ENCODE results near the gene AATF. TPM values are rescaled to one million over a fixed set of nuclear protein-coding genes. Genes with fewer than 3 reads are reported as not detected.

AATF gene
- total RNA-seq, 1 donor from 2014 or later: 38.5 TPM

DNA sequence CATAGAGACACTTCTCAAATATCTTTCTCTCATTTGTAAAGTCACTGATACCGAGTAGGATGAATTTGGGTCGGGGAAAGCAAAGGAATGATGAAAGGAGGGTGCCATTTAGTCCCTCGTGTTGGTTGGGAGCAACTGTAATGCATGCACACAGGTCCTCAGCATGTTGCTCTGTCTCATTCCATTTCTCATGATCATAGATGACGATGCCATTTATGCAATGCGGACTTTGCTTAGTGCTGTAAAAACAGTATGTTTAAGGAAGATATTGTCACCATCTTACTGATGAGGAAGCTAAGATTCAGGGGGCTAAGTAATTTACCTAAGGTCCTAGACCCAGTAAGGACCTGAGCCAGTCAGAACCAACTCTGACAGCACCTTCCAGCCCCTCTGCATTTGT lies 100.1 kb downstream of the AATF start:
- Mint-ChIP-seq H3K4me3 (ENCODE audit: unreplicated experiment) (no peak overlapping the region), H3K4me1 (ENCODE audit: low read depth) (peaks cover 2% of the 10 kb centered on the region), H3K9me3 (ENCODE audit: low read depth) (no peaks in the 10 kb centered on the region), H3K27ac (ENCODE audit: unreplicated experiment) (no peak overlapping the region), H3K36me3 (ENCODE audit: low read depth) (peaks cover 1% of the 10 kb centered on the region), H3K27me3 (ENCODE audit: low read depth) (no peaks in the 10 kb centered on the region)
- no peak for DNase-seq (ENCODE audit: low spot score)
- TF ChIP-seq, protein P1, sequence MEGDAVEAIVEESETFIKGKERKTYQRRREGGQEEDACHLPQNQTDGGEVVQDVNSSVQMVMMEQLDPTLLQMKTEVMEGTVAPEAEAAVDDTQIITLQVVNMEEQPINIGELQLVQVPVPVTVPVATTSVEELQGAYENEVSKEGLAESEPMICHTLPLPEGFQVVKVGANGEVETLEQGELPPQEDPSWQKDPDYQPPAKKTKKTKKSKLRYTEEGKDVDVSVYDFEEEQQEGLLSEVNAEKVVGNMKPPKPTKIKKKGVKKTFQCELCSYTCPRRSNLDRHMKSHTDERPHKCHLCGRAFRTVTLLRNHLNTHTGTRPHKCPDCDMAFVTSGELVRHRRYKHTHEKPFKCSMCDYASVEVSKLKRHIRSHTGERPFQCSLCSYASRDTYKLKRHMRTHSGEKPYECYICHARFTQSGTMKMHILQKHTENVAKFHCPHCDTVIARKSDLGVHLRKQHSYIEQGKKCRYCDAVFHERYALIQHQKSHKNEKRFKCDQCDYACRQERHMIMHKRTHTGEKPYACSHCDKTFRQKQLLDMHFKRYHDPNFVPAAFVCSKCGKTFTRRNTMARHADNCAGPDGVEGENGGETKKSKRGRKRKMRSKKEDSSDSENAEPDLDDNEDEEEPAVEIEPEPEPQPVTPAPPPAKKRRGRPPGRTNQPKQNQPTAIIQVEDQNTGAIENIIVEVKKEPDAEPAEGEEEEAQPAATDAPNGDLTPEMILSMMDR (IDR thresholded peaks at IDR 0.05): no peak

- Mint-ChIP-seq H3K4me1 (ENCODE audit: low read depth) (peaks cover 2% of the 10 kb centered on the region), H3K27ac (ENCODE audit: unreplicated experiment) (no peak overlapping the region), H3K36me3 (ENCODE audit: low read depth) (peaks cover 5% of the 10 kb centered on the region), H3K27me3 (ENCODE audit: low read depth) (no peaks in the 10 kb centered on the region), H3K9me3 (ENCODE audit: low read depth) (no peaks in the 10 kb centered on the region), H3K4me3 (ENCODE audit: unreplicated experiment) (no peak overlapping the region)
- TF ChIP-seq, protein P1 (IDR thresholded peaks at IDR 0.05): no peak
- no peak for DNase-seq (ENCODE audit: low spot score)
Observed at GRCh38 chr17:37050920-37051319, 102.2 kb downstream of the AATF start.

DNA sequence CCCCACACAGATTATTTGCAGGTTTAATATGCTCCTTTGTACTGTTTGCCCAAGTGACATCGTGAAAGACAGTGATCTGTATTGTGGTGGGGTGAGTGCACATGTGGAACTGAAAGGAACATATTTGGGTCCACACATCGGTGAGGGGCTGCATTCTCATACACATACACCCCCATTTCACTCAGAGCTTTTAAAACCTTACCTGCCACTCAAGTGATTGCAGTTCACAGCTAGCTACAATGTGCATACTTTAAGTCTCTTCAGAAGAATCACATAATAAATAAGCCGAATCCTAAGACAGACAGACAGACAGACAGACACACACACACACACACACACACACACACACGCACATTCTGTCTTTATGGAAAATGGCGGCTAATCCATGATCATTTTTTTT lies 102.6 kb downstream of the AATF start:
- no peaks in the 10 kb centered on the region for H3K27me3 Mint-ChIP-seq (ENCODE audit: low read depth)
- H3K4me3 Mint-ChIP-seq (ENCODE audit: unreplicated experiment): no peak overlapping the region
- no peak for DNase-seq (ENCODE audit: low spot score)
- H3K9me3 Mint-ChIP-seq (ENCODE audit: low read depth): no peaks in the 10 kb centered on the region
- TF ChIP-seq, protein P1 (IDR thresholded peaks at IDR 0.05): no peak
- H3K27ac Mint-ChIP-seq (ENCODE audit: unreplicated experiment): no peak overlapping the region
- peaks cover 7% of the 10 kb centered on the region for H3K36me3 Mint-ChIP-seq (ENCODE audit: low read depth)
- peaks cover 2% of the 10 kb centered on the region for H3K4me1 Mint-ChIP-seq (ENCODE audit: low read depth)

DNA sequence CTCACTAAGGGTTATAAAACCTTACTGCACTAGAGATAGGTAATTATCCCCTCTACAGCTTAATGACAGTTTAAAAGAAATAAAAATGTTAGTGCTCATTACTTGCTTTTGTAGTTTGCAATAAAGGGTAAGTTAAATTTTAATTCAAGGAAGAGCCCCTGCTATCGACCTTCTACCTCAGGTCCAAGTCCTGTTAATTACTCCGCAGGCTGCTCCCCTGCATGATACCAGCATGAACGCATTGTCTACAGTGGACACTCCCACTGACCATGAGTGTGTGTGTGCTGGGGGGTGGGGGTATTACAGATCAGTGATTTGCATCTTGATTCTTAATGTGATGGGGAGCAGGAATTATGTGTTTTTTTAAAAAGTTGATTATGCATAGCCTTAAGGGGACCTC lies 103.1 kb downstream of the AATF start:
- Mint-ChIP-seq H3K9me3 (ENCODE audit: low read depth) (no peaks in the 10 kb centered on the region), H3K36me3 (ENCODE audit: low read depth) (peaks cover 11% of the 10 kb centered on the region), H3K27me3 (ENCODE audit: low read depth) (no peaks in the 10 kb centered on the region), H3K4me1 (ENCODE audit: low read depth) (peaks cover 2% of the 10 kb centered on the region), H3K27ac (ENCODE audit: unreplicated experiment) (no peak overlapping the region), H3K4me3 (ENCODE audit: unreplicated experiment) (no peak overlapping the region)
- no peak for DNase-seq (ENCODE audit: low spot score)
- TF ChIP-seq, protein P1 (IDR thresholded peaks at IDR 0.05): no peak

DNA sequence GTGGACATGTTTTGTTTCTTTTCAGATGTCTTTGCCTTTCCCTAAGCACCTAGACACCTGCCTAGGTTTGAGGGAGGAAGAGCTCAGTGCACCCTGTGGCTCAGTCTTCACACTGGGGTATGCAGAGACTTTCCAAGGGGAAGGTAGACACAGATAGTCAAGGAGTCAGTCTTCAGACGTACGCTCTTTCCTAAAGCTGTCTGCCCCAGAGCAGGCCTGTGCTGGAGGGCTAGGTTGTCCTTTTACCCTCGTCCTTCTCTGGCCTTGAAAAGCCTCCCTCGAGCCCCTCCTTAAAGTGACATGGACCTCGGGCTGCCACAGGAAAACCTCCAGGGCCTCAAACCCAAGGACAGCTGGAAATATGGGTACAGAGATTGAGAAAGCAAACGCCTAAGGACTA lies 103.7 kb downstream of the AATF start:
- no peak for DNase-seq (ENCODE audit: low spot score)
- H3K27ac Mint-ChIP-seq (ENCODE audit: unreplicated experiment): no peak overlapping the region
- no peaks in the 10 kb centered on the region for H3K27me3 Mint-ChIP-seq (ENCODE audit: low read depth)
- peaks cover 13% of the 10 kb centered on the region for H3K36me3 Mint-ChIP-seq (ENCODE audit: low read depth)
- H3K9me3 Mint-ChIP-seq (ENCODE audit: low read depth): no peaks in the 10 kb centered on the region
- H3K4me1 Mint-ChIP-seq (ENCODE audit: low read depth): peaks cover 1% of the 10 kb centered on the region
- no peak overlapping the region for H3K4me3 Mint-ChIP-seq (ENCODE audit: unreplicated experiment)
- TF ChIP-seq, protein P1 (IDR thresholded peaks at IDR 0.05): no peak

Measured in chondrocyte (in vitro differentiated cells).